K562 (cell line): ENCODE data around the gene NEUROD2. TPM values are rescaled to one million over a fixed set of nuclear protein-coding genes. Genes with fewer than 3 reads are reported as not detected.

ENCODE experiments used
- CHD7 ChIP-seq: fragments of 200-600 bp; sonication (generic); IDR thresholded peaks from one replicate; pipeline ENCODE4 v1.6.1; 2012; ENCODE audit warnings: mild to moderate bottlenecking, low read depth, low read length, inconsistent platforms
- ELK1 ChIP-seq: sonication (generic); formaldehyde crosslinking; IDR thresholded peaks from 2 replicates; pipeline ENCODE4 v1.8.1; 2022; ENCODE audit warnings: missing genetic modification reagents
- HLTF ChIP-seq: fragments of 450-650 bp; IDR thresholded peaks from 2 replicates; pipeline ENCODE4 v1.6.1; 2016
- KDM5B ChIP-seq: fragments of 200-600 bp; sonication (generic); IDR thresholded peaks from 2 replicates; pipeline ENCODE4 v1.6.1; 2012; ENCODE audit warnings: low read depth, mild to moderate bottlenecking, moderate library complexity, low read length, control low read depth, inconsistent platforms; ENCODE audit not compliant: insufficient replicate concordance
- UBTF ChIP-seq, 2 experiments: IDR thresholded peaks; 2 replicates each; pipeline ENCODE4 v1.6.1; 2012; ENCODE audit warnings: improper control_type of control experiment in 2 of 2, low read depth in 2 of 2, low read length in 2 of 2, borderline replicate concordance in 1 of 2
- XRCC3 ChIP-seq: fragments of 450-650 bp; IDR thresholded peaks from 2 replicates; pipeline ENCODE4 v1.6.1; 2017; ENCODE audit warnings: mild to moderate bottlenecking, moderate library complexity
- ZNF324 ChIP-seq: fragments of 250-450 bp; sonication (Bioruptor Pico); IDR thresholded peaks from 2 replicates; pipeline ENCODE4 v1.4.0; 2020; ENCODE audit warnings: mild to moderate bottlenecking
- ZNF592 ChIP-seq: fragments of 450-650 bp; IDR thresholded peaks from 2 replicates; pipeline ENCODE4 v1.6.1; 2017; ENCODE audit warnings: antibody characterized with exemption, mild to moderate bottlenecking
- polyA plus RNA-seq, 8 experiments: library from polyadenylated mRNA; depleted of rRNA in 4 of 8; stranded (reverse) in 5 of 8; unstranded in 3 of 8; fragments of >200 nt; fragmentation: Nextera tagmentation in 2 of 8; fragmentation: Illumina TruSeq in 1 of 8; extraction: Ambion mirVana in 2 of 8; extraction: Trizol in 1 of 8; gene quantifications; 2 replicates each; pipeline versions ENCODE4 v1.2.1 to v1.2.3, GENCODE V29; 2011 to 2014; ENCODE audit warnings: inconsistent platforms in 1 of 8, missing spikeins in 1 of 8
- total RNA-seq, 7 experiments: library from RNA; depleted of rRNA in 6 of 7; stranded (reverse); fragments of >200 nt in 6 of 7; fragmentation: Illumina TruSeq in 2 of 7; extraction: Trizol in 2 of 7; gene quantifications; 2 replicates each; pipeline versions ENCODE4 v1.2.1 to v1.2.3, GENCODE V29; 2011 to 2021; ENCODE audit warnings: low replicate concordance in 1 of 7

The NEUROD2 gene
- total and polyA plus RNA-seq, 9 of the 15 experiments (the other 6 are each of a cell fraction or from before 2014, with no cell fraction given) = not detected

GRCh38 chr17:39650121-39650579, 42.4 kb upstream of the NEUROD2 start (continued):
- TF ChIP-seq CHD7 (no peak), ELK1 (CRISPR knock-in tag) (no peak), ZNF592 (peak; percentile 99), KDM5B (no peak), HLTF (peak; percentile 51; the same call in 1 of the 2 replicates), UBTF (IDR thresholded peaks at IDR 0.05; ENCODE audit: borderline replicate concordance in 1 of 2, low read depth in 2 of 2, low read length in 2 of 2) (no peak), ZNF324 (CRISPR knock-in tag) (peak; percentile 16; the same call in 1 of the 2 replicates), XRCC3 (no peak)
